C4-2B (cell line): ENCODE results near the gene MAPKAPK3.

Experiments used
- ZFX ChIP-seq: fragments of 450-650 bp; IDR thresholded peaks from 2 replicates; pipeline ENCODE4 v1.6.1; 2017
- TF ChIP-seq, protein P1 (sequence below): fragments of 450-650 bp; conservative IDR thresholded peaks from 2 replicates; pipeline ENCODE4 v1.5.1; 2017; ENCODE audit warnings: mild to moderate bottlenecking

- TF ChIP-seq, protein P1, sequence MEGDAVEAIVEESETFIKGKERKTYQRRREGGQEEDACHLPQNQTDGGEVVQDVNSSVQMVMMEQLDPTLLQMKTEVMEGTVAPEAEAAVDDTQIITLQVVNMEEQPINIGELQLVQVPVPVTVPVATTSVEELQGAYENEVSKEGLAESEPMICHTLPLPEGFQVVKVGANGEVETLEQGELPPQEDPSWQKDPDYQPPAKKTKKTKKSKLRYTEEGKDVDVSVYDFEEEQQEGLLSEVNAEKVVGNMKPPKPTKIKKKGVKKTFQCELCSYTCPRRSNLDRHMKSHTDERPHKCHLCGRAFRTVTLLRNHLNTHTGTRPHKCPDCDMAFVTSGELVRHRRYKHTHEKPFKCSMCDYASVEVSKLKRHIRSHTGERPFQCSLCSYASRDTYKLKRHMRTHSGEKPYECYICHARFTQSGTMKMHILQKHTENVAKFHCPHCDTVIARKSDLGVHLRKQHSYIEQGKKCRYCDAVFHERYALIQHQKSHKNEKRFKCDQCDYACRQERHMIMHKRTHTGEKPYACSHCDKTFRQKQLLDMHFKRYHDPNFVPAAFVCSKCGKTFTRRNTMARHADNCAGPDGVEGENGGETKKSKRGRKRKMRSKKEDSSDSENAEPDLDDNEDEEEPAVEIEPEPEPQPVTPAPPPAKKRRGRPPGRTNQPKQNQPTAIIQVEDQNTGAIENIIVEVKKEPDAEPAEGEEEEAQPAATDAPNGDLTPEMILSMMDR = no peak
- TF ChIP-seq ZFX = no peak
These were observed 35.1 kb downstream of the MAPKAPK3 start for GRCh38 chr3:50651920-50652529.
